LoVo (cell line): ENCODE results near the gene GLCE.
"Not testable (repeated sequence)": the region's sequence is repeated elsewhere in the genome, so short reads cannot be mapped to it uniquely, and the experiment has no call there.

Experiments used
- DNase-seq: peaks from one replicate; pipeline ENCODE4 v3.0.0-alpha.2; 2016; ENCODE audit warnings: low spot score

GLCE gene

GRCh38 chr15:69159805-69160140 is 662 bp upstream of the GLCE start:
- no peak for DNase-seq

GRCh38 chr15:69161079-69161877 is 843 bp downstream of the GLCE start:
- peak; percentile 48 for DNase-seq

- no peak for DNase-seq
Observed at GRCh38 chr15:69161878-69162213, 1.4 kb downstream of the GLCE start.

- no peak for DNase-seq
Observed at GRCh38 chr15:69163141-69163669, 2.8 kb downstream of the GLCE start.

- peak; percentile 41 for DNase-seq
Observed at GRCh38 chr15:69164807-69165636, 4.6 kb downstream of the GLCE start.

- no peak for DNase-seq
Observed at GRCh38 chr15:69165637-69166025, 5.2 kb downstream of the GLCE start.

- no peak for DNase-seq
Observed at GRCh38 chr15:69167218-69167846, 6.9 kb downstream of the GLCE start.

GRCh38 chr15:69168361-69168760 is 7.9 kb downstream of the GLCE start:
- not testable (repeated sequence) for DNase-seq

GRCh38 chr15:69169540-69169939 is 9.1 kb downstream of the GLCE start:
- not testable (repeated sequence) for DNase-seq

GRCh38 chr15:69170597-69170996 is 10.2 kb downstream of the GLCE start:
- DNase-seq = no peak

- peak; percentile 78 for DNase-seq
Observed at GRCh38 chr15:69172847-69173246, 12.4 kb downstream of the GLCE start.

GRCh38 chr15:69175536-69175935 is 15.1 kb downstream of the GLCE start:
- DNase-seq = no peak

GRCh38 chr15:69181424-69181823 is 21.0 kb downstream of the GLCE start:
- no peak for DNase-seq

- DNase-seq = no peak
Observed at GRCh38 chr15:69185216-69185615, 24.8 kb downstream of the GLCE start.

GRCh38 chr15:69185706-69186105 is 25.3 kb downstream of the GLCE start:
- no peak for DNase-seq

- DNase-seq = no peak
Observed at GRCh38 chr15:69189157-69189556, 28.7 kb downstream of the GLCE start.

GRCh38 chr15:69190091-69190490 is 29.7 kb downstream of the GLCE start:
- DNase-seq = no peak

GRCh38 chr15:69190504-69190903 is 30.1 kb downstream of the GLCE start:
- DNase-seq = no peak

- DNase-seq = no peak
Observed at GRCh38 chr15:69194025-69194827, 33.8 kb downstream of the GLCE start.

GRCh38 chr15:69194854-69195253 is 34.4 kb downstream of the GLCE start:
- DNase-seq = no peak

GRCh38 chr15:69200832-69201745 is 40.7 kb downstream of the GLCE start:
- DNase-seq = peak; percentile 72
